K562 (cell line): ENCODE data around the gene AIFM3. TPM values are rescaled to one million over a fixed set of nuclear protein-coding genes. Genes with fewer than 3 reads are reported as not detected.

Experiments used
- ATAC-seq: fragments of 200-7000 bp; cut with Tn5 transposase; 3 replicates; pipeline ENCODE4 v1.9.1; 2020; ENCODE audit warnings: moderate library complexity
- BruUV-seq: library from RNA; stranded (reverse); fragments of 400-500 nt; replicated peaks from 2 replicates; lab custom pipeline; 2021; lab: Mats Ljungman, UMichigan
- CTCF ChIA-PET: fragments of 300-600 bp; formaldehyde crosslinking; extraction: SDS; loops from one replicate; lab custom pipeline; 2021; ENCODE audit warnings: low intra/inter-chr PET ratio; lab: Yijun Ruan, JAX
- POLR2A ChIA-PET: fragments of 300-600, 350-650 bp; sonication (Branson Sonifier 250); formaldehyde crosslinking; extraction: SDS; loops from one replicate; lab custom pipeline; 2021; ENCODE audit warnings: antibody characterized with exemption, inconsistent platforms; lab: Yijun Ruan, JAX
- DNase-seq, 4 experiments: peaks; one replicate each; pipeline versions ENCODE4 v3.0.0 to v3.0.0-alpha.2; 2011 to 2018; ENCODE audit warnings: low spot score in 3 of 4, mixed read lengths in 3 of 4; ENCODE audit errors: extremely low read depth in 1 of 4
- FAIRE-seq: peaks from 2 replicates; lab custom pipeline; 2011; peaks lifted over from hg19 to GRCh38; lab: Jason Lieb, UNC
- H2AFZ ChIP-seq: 2 replicates; pipeline ENCODE4 v1.6.0; 2011; ENCODE audit warnings: low read depth, low read length, control low read depth, inconsistent platforms
- H3K27ac ChIP-seq: fragments of 200-600 bp; 3 replicates; pipeline ENCODE4 v1.8.0; 2011; ENCODE audit warnings: low read depth, mild to moderate bottlenecking, control low read depth, inconsistent platforms, low read length, moderate library complexity, mixed read lengths; ENCODE audit errors: extremely low read depth
- H3K27me3 ChIP-seq, 2 experiments: fragments of 300-600 bp in 1 of 2; 2 replicates in 1 of 2; 3 replicates in 1 of 2; pipeline versions ENCODE4 v1.6.0 to v1.8.0; 2011; ENCODE audit warnings: inconsistent platforms in 2 of 2, low read length in 2 of 2, mild to moderate bottlenecking in 1 of 2, mixed read lengths in 1 of 2, moderate library complexity in 1 of 2; ENCODE audit not compliant: control insufficient read depth in 2 of 2, insufficient read depth in 2 of 2
- H3K36me3 ChIP-seq: fragments of 300-600 bp; 3 replicates; pipeline ENCODE4 v1.8.0; 2011; ENCODE audit warnings: mild to moderate bottlenecking, low read length, inconsistent platforms; ENCODE audit not compliant: control insufficient read depth, insufficient read depth
- H3K4me1 ChIP-seq, 2 experiments: fragments of 200-600 bp in 1 of 2; replicated peaks in 1 of 2; 2 replicates in 1 of 2; 3 replicates in 1 of 2; pipeline versions ENCODE4 v1.5.1 to v1.8.0; 2011; ENCODE audit warnings: inconsistent platforms in 2 of 2, low read length in 2 of 2, mild to moderate bottlenecking in 1 of 2, mixed read lengths in 1 of 2, moderate library complexity in 1 of 2; ENCODE audit not compliant: control insufficient read depth in 2 of 2, insufficient read depth in 2 of 2
- H3K4me2 ChIP-seq: 2 replicates; pipeline ENCODE4 v1.6.1; 2011; ENCODE audit warnings: low read length, control low read depth, inconsistent platforms, mixed read lengths; ENCODE audit not compliant: insufficient read depth
- H3K4me3 ChIP-seq: fragments of 200-600 bp; sonication (generic), shearing (Covaris generic); 2 replicates; pipeline ENCODE4 v1.5.1; 2016; ENCODE audit warnings: control low read depth, inconsistent platforms
- H3K79me2 ChIP-seq: fragments of 200-600 bp; 3 replicates; pipeline ENCODE4 v1.8.0; 2011; ENCODE audit warnings: low read length, inconsistent platforms; ENCODE audit not compliant: control insufficient read depth, insufficient read depth
- H3K9ac ChIP-seq, 2 experiments: 2 replicates each; pipeline versions ENCODE4 v1.6.0 to v1.6.1; 2011; ENCODE audit warnings: low read depth in 2 of 2, low read length in 2 of 2, control low read depth in 1 of 2, inconsistent platforms in 1 of 2, mild to moderate bottlenecking in 1 of 2, mixed read lengths in 1 of 2; ENCODE audit not compliant: insufficient read depth in 1 of 2
- H3K9me1 ChIP-seq: one replicate; pipeline ENCODE4 v1.6.0; 2011; ENCODE audit warnings: inconsistent platforms, mild to moderate bottlenecking, low read length, moderate library complexity; ENCODE audit not compliant: control insufficient read depth, insufficient read depth
- H3K9me3 ChIP-seq: replicated peaks from 2 replicates; pipeline ENCODE4 v1.5.1; 2011; ENCODE audit warnings: low read depth, low read length, inconsistent platforms; ENCODE audit not compliant: control insufficient read depth, insufficient read depth
- H4K20me1 ChIP-seq: replicated peaks from 2 replicates; pipeline ENCODE4 v1.6.1; 2011; ENCODE audit warnings: low read length, inconsistent platforms, mixed read lengths; ENCODE audit not compliant: control insufficient read depth, insufficient read depth
- BHLHE40 ChIP-seq: IDR thresholded peaks from 2 replicates; pipeline ENCODE4 v1.6.1; 2011; ENCODE audit warnings: low read length, improper control_type of control experiment
- E2F8 ChIP-seq: fragments of 450-650 bp; IDR thresholded peaks from 2 replicates; pipeline ENCODE4 v1.7.1; 2018; ENCODE audit warnings: mild to moderate bottlenecking, low read depth; ENCODE audit not compliant: partially characterized antibody
- GATAD2A ChIP-seq: fragments of 450-650 bp; IDR thresholded peaks from 2 replicates; pipeline ENCODE4 v1.6.1; 2017
- HMG20B ChIP-seq: fragments of 250-450 bp; sonication (Bioruptor Pico); IDR thresholded peaks from 2 replicates; pipeline ENCODE4 v1.5.0; 2021; ENCODE audit warnings: mild to moderate bottlenecking
- KDM2B ChIP-seq: fragments of 250-450 bp; sonication (Bioruptor Pico); IDR thresholded peaks from 2 replicates; pipeline ENCODE4 v1.8.0; 2021; ENCODE audit warnings: mild to moderate bottlenecking, moderate library complexity
- MCM5 ChIP-seq: fragments of 450-650 bp; IDR thresholded peaks from 2 replicates; pipeline ENCODE4 v1.6.1; 2016; ENCODE audit warnings: low read depth
- POLR2AphosphoS2 ChIP-seq: IDR thresholded peaks from 2 replicates; pipeline ENCODE4 v1.6.1; 2012; ENCODE audit warnings: low read length, improper control_type of control experiment
- RBM15 ChIP-seq: fragments of 200-400 bp; formaldehyde crosslinking; IDR thresholded peaks from 2 replicates; pipeline ENCODE4 v1.6.1; 2018; ENCODE audit warnings: mild to moderate bottlenecking, low read length, moderate library complexity; ENCODE audit not compliant: insufficient read depth
- SIX5 ChIP-seq, 2 experiments: IDR thresholded peaks; 2 replicates each; pipeline ENCODE4 v1.6.1; 2011; ENCODE audit warnings: low read length in 2 of 2, borderline replicate concordance in 1 of 2, low read depth in 1 of 2, mild to moderate bottlenecking in 1 of 2, moderate library complexity in 1 of 2; ENCODE audit not compliant: insufficient read depth in 1 of 2
- ZBTB7A ChIP-seq: IDR thresholded peaks from 2 replicates; pipeline ENCODE4 v1.6.1; 2011; ENCODE audit warnings: low read depth, mild to moderate bottlenecking, low read length, moderate library complexity, borderline replicate concordance; ENCODE audit not compliant: control insufficient read depth
- ZKSCAN8 ChIP-seq: fragments of 200-800 bp; sonication (Bioruptor generic); IDR thresholded peaks from 2 replicates; pipeline ENCODE4 v1.6.1; 2016; ENCODE audit warnings: missing genetic modification characterization, missing compliant biosample characterization
- ZNF23 ChIP-seq: fragments of 250-450 bp; sonication (Bioruptor Pico); IDR thresholded peaks from 2 replicates; pipeline ENCODE4 v1.4.0; 2020; ENCODE audit warnings: mild to moderate bottlenecking
- ZNF551 ChIP-seq: fragments of 250-450 bp; sonication (Bioruptor Pico); IDR thresholded peaks from 2 replicates; pipeline ENCODE4 v1.5.0; 2021; ENCODE audit warnings: mild to moderate bottlenecking, moderate library complexity
- ZNF699 ChIP-seq: fragments of 250-450 bp; sonication (Bioruptor Pico); IDR thresholded peaks from 2 replicates; pipeline ENCODE4 v1.8.0; 2021; ENCODE audit warnings: mild to moderate bottlenecking, moderate library complexity; ENCODE audit not compliant: insufficient replicate concordance
- ZNF76 ChIP-seq: fragments of 250-450 bp; sonication (Bioruptor Pico); IDR thresholded peaks from 2 replicates; pipeline ENCODE4 v1.4.0; 2020; ENCODE audit warnings: mild to moderate bottlenecking, moderate library complexity, borderline replicate concordance
- WGBS: fragments of 100-300 bp; shearing (Covaris generic); methylation state at CpG from one replicate; pipeline ENCODE4 v1.1.6; 2016; ENCODE audit warnings: low coverage, mixed read lengths; ENCODE audit not compliant: insufficient coverage; ENCODE audit errors: missing lambda C conversion rate; 5-methylcytosine and 5-hydroxymethylcytosine counted together
- in situ Hi-C: fragments of 300-500 bp; cut with MboI; formaldehyde crosslinking; loops from 4 replicates; pipeline ENCODE4 v1.15.0; 2018; ENCODE audit warnings: inconsistent platforms, mixed read lengths
- intact Hi-C: fragments of 100-400 bp; cut with micrococcal nuclease; formaldehyde crosslinking; loops from 2 replicates; pipeline ENCODE4 v1.14.2; 2022
- polyA plus RNA-seq, 8 experiments: library from polyadenylated mRNA; depleted of rRNA in 4 of 8; stranded (reverse) in 5 of 8; unstranded in 3 of 8; fragments of >200 nt; fragmentation: Nextera tagmentation in 2 of 8; fragmentation: Illumina TruSeq in 1 of 8; extraction: Ambion mirVana in 2 of 8; extraction: Trizol in 1 of 8; gene quantifications; 2 replicates each; pipeline versions ENCODE4 v1.2.1 to v1.2.3, GENCODE V29; 2011 to 2014; ENCODE audit warnings: inconsistent platforms in 1 of 8, missing spikeins in 1 of 8
- total RNA-seq, 7 experiments: library from RNA; depleted of rRNA in 6 of 7; stranded (reverse); fragments of >200 nt in 6 of 7; fragmentation: Illumina TruSeq in 2 of 7; extraction: Trizol in 2 of 7; gene quantifications; 2 replicates each; pipeline versions ENCODE4 v1.2.1 to v1.2.3, GENCODE V29; 2011 to 2021; ENCODE audit warnings: low replicate concordance in 1 of 7
- TF ChIP-seq, protein P1 (sequence below), 2 experiments: fragments of 450-650 bp in 1 of 2; IDR thresholded peaks; 2 replicates each; pipeline ENCODE4 v1.6.1; 2011 to 2017; ENCODE audit warnings: low read depth in 2 of 2, antibody characterized with exemption in 1 of 2, borderline replicate concordance in 1 of 2, low read length in 1 of 2, mild to moderate bottlenecking in 1 of 2, mixed read lengths in 1 of 2; ENCODE audit not compliant: control insufficient read depth in 1 of 2

AIFM3 gene
- total and polyA plus RNA-seq, 9 of the 15 experiments (the other 6 are each of a cell fraction or from before 2014, with no cell fraction given) = 0.03 to 0.20 (median 0.07) TPM; not detected in 1

DNA sequence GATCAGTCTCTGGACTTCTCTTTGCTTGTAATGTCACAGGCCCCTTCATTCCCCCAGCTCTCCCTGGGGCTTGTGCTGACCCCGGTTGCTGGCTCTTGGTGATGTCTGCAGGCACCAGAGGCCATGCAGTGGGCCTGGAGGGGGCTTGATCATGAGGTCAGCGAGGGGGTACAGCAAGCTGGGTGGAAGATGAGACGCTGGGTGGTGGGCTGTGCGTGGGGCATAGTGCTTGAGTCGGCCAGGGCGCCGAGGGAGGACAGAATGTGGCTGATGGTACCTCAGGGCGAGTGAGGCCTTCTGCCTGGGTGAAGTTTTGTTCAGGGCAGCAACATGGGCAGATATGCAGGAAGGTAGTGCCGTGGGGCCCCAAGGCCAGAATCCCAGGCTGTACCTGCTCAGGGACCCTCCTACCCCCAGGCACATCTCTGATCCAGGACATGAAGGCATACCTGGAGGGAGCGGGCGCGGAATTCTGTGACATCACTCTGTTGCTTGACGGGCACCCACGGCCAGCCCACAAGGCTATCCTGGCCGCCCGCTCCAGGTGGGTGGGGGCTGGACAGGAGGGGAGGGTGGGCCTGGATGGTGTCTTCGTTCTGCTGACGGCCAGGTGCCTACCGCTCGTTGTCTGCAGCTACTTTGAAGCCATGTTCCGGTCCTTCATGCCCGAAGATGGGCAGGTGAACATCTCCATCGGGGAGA lies 28.4 kb downstream of the AIFM3 start:
- no TSS peak for BruUV-seq
- H3K4me1 ChIP-seq = peaks cover 6 to 86% of the 10 kb centered on the region in 2 experiments
- CTCF ChIA-PET = no interaction called here
- no peak overlapping the region for H3K4me2 ChIP-seq
- POLR2A ChIA-PET = interaction anchor here (0.7 to 17.9 kb wide), 6 partner anchors 9 to 1894 kb away, joined by 3 to 451 read pairs (median 6); partner anchors contain the start of genes AIFM3, LZTR1, P2RX6 and SLC7A4
- H3K79me2 ChIP-seq = peaks cover 15% of the 10 kb centered on the region
- intact Hi-C loops (no loop called here), in situ Hi-C loops (no loop called here)
- ATAC-seq (no peak), FAIRE-seq (no peak), DNase-seq (no peak)
- H3K36me3 ChIP-seq = peaks cover 100% of the 10 kb centered on the region
- H3K27ac ChIP-seq = no peak overlapping the region
- H4K20me1 ChIP-seq = peaks cover 38% of the 10 kb centered on the region; the same call in 1 of the 2 replicates
- H2AFZ ChIP-seq = no peak overlapping the region
- H3K9me3 ChIP-seq = no peaks in the 10 kb centered on the region
- no peak overlapping the region for H3K4me3 ChIP-seq
- H3K9me1 ChIP-seq = peaks cover 3% of the 10 kb centered on the region
- no peaks in the 10 kb centered on the region for H3K27me3 ChIP-seq
- WGBS = 92% methylated on average over 23 of the region's 23 CpGs
- peak overlapping the region in 1 of 2 experiments; percentile 50; a peak in 1 of 4 replicates for H3K9ac ChIP-seq
- TF ChIP-seq, protein P1, sequence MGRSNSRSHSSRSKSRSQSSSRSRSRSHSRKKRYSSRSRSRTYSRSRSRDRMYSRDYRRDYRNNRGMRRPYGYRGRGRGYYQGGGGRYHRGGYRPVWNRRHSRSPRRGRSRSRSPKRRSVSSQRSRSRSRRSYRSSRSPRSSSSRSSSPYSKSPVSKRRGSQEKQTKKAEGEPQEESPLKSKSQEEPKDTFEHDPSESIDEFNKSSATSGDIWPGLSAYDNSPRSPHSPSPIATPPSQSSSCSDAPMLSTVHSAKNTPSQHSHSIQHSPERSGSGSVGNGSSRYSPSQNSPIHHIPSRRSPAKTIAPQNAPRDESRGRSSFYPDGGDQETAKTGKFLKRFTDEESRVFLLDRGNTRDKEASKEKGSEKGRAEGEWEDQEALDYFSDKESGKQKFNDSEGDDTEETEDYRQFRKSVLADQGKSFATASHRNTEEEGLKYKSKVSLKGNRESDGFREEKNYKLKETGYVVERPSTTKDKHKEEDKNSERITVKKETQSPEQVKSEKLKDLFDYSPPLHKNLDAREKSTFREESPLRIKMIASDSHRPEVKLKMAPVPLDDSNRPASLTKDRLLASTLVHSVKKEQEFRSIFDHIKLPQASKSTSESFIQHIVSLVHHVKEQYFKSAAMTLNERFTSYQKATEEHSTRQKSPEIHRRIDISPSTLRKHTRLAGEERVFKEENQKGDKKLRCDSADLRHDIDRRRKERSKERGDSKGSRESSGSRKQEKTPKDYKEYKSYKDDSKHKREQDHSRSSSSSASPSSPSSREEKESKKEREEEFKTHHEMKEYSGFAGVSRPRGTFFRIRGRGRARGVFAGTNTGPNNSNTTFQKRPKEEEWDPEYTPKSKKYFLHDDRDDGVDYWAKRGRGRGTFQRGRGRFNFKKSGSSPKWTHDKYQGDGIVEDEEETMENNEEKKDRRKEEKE (IDR thresholded peaks at IDR 0.05; ENCODE audit: borderline replicate concordance in 1 of 2, control insufficient read depth in 1 of 2, low read depth in 2 of 2, low read length in 1 of 2) = no peak
- TF ChIP-seq ZBTB7A (no peak), E2F8 (no peak), HMG20B (CRISPR knock-in tag) (no peak), KDM2B (peak; percentile 59; the same call in 1 of the 2 replicates), MCM5 (no peak), ZKSCAN8 (no peak), SIX5 (IDR thresholded peaks at IDR 0.05; ENCODE audit: borderline replicate concordance in 1 of 2, insufficient read depth in 1 of 2, low read depth in 1 of 2, low read length in 2 of 2) (0 out of 4 replicates have a peak, but pooled peaks of 1 of the 2 experiments have one; percentile 11), POLR2AphosphoS2 (0 out of 2 replicates have a peak, but pooled peaks have one; percentile 21), BHLHE40 (no peak), GATAD2A (no peak), RBM15 (no peak), ZNF76 (CRISPR knock-in tag) (no peak), ZNF551 (CRISPR knock-in tag) (no peak), ZNF23 (no peak), ZNF699 (no peak)
